Adrenal gland (tissue), 12 donors: ENCODE measurements around the gene MYH3. TPM values are rescaled to one million over a fixed set of nuclear protein-coding genes. Genes with fewer than 3 reads are reported as not detected.

ENCODE experiments used
- DNase-seq, 7 donors: peaks; one replicate each; pipeline ENCODE4 v3.0.0-alpha.2; 2019 to 2020
- H3K27ac ChIP-seq, 5 donors: fragments of 200-600 bp; sonication (generic) in 4 of 5; 1 replicate in 3 of 5; 2 replicates in 2 of 5; pipeline versions ENCODE4 v1.5.1 to v1.8.0; 2016 to 2020; ENCODE audit warnings: mild to moderate bottlenecking in 1 of 5
- H3K27me3 ChIP-seq: fragments of 200-600 bp; 2 replicates; pipeline ENCODE4 v1.8.0; 2021
- H3K36me3 ChIP-seq, 2 donors: fragments of 200-600 bp; replicated peaks in 1 of 2; 1 replicate in 1 of 2; 2 replicates in 1 of 2; pipeline versions ENCODE4 v1.5.1 to v1.8.0; 2018 to 2022
- H3K4me1 ChIP-seq, 2 donors: fragments of 200-600 bp; replicated peaks in 1 of 2; 1 replicate in 1 of 2; 2 replicates in 1 of 2; pipeline versions ENCODE4 v1.5.1 to v1.8.0; 2018 to 2021
- H3K4me3 ChIP-seq, 4 donors: fragments of 200-600 bp; sonication (generic) in 3 of 4; one replicate each; pipeline ENCODE4 v1.5.1; 2016 to 2018
- H3K9me3 ChIP-seq, 3 donors: fragments of 200-600 bp; sonication (generic) in 1 of 3; replicated peaks in 1 of 3; 1 replicate in 2 of 3; 2 replicates in 1 of 3; pipeline versions ENCODE4 v1.5.1 to v1.8.0; 2016 to 2021
- POLR2A ChIP-seq, 2 donors: fragments of 450-650 bp; IDR thresholded peaks; one replicate each; pipeline ENCODE4 v1.6.1; 2017; ENCODE audit warnings: antibody characterized with exemption in 2 of 2, mild to moderate bottlenecking in 2 of 2, moderate library complexity in 1 of 2
- WGBS, 4 donors: extraction: QIAGEN DNeasy Blood & Tissue Kit in 2 of 4; methylation state at CpG; one replicate each; pipeline versions ENCODE4 v1.1.5 to v1.1.7; 2013 to 2017; 5-methylcytosine and 5-hydroxymethylcytosine counted together
- intact Hi-C, 2 donors: fragments of 100-400 bp; cut with DNase I; formaldehyde crosslinking; loops; one replicate each; pipeline versions ENCODE4 v1.14.1 to v1.15.0; 2022 to 2023
- polyA plus RNA-seq, 3 donors: library from polyadenylated mRNA; stranded (reverse); fragments of 200-250 nt in 2 of 3; fragments of 350-450 nt in 1 of 3; fragmentation: Illumina TruSeq in 1 of 3; extraction: RNeasy Lipid Tissue Mini Kit (QIAGEN cat#74804) in 1 of 3; gene quantifications; one replicate each; pipeline ENCODE4 v1.2.3, GENCODE V29; 2013 to 2014
- total RNA-seq, 9 donors: library from RNA; depleted of rRNA in 4 of 9; stranded (reverse); fragments of >200 nt in 4 of 9; fragments of 120-200 nt in 1 of 9; fragmentation: NEBNext Ultra II Directional in 1 of 9; extraction: Animal tissue kit (Norgen Biotek cat#: 25700) in 1 of 9; gene quantifications; one replicate each; pipeline versions ENCODE4 v1.1.0 to v1.2.4, GENCODE V29; 2013 to 2023
- TF ChIP-seq, protein P1 (sequence below), 6 experiments: fragments of 450-650 bp in 4 of 6; fragments of 200-600 bp in 2 of 6; sonication (generic) in 1 of 6; IDR thresholded peaks; 1 replicate in 5 of 6; 2 replicates in 1 of 6; pipeline versions ENCODE4 v1.5.1 to v1.8.0; 2016 to 2021; ENCODE audit warnings: antibody characterized with exemption in 6 of 6, mild to moderate bottlenecking in 2 of 6, moderate library complexity in 1 of 6
- donor health status: healthy with polysubstance abuse.
- donor health status: Bipolar disorder and iron deficiency.
- donor health status: DM: yes; HTN: yes; CAD: no.
- donor health status: DM: no; HTN: no; CAD: no.
- donor health status: DM: no; HTN: no; CAD: no.
- donor health status: DM: yes; HTN: yes; CAD: no.

Gene MYH3
- total and polyA plus RNA-seq, 12 donors, result 0.43 to 9.3 (median 0.95) TPM; not detected in 1

DNA sequence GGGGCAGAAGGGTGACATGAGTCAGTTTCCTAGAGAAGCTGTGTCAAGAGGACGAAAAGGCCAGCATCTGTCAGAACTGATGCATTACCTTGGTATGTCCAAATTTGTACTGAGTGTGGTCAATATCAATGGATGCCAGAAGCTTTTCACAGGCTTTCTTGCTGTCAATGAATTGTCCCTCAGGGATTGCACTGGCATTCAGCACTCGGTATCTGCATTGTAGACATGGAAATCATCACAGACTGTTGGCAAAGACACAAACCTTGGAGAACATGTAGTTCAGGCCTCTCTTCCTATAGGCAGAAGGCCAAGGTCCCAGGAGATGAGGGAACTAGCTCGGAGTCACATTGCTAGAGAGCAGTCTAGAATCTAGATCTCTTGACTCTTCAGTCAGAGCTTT, 16.6 kb downstream of the MYH3 start:
- no peak for DNase-seq
- H3K27ac ChIP-seq, result no peak overlapping the region
- 57 to 97% (median 67%) methylated on average over 3 of the region's 3 CpGs for WGBS, 4 donors
- peaks cover 0 to 19% of the 10 kb centered on the region in 2 donors for H3K36me3 ChIP-seq
- no peak overlapping the region for H3K4me3 ChIP-seq
- intact Hi-C loops, result loop anchor here in 1 of 2 donors (10.0 kb wide), 1 partner anchor 204 kb away; no protein-coding TSS in a partner anchor
- no peaks in the 10 kb centered on the region for H3K27me3 ChIP-seq
- TF ChIP-seq, protein P1, sequence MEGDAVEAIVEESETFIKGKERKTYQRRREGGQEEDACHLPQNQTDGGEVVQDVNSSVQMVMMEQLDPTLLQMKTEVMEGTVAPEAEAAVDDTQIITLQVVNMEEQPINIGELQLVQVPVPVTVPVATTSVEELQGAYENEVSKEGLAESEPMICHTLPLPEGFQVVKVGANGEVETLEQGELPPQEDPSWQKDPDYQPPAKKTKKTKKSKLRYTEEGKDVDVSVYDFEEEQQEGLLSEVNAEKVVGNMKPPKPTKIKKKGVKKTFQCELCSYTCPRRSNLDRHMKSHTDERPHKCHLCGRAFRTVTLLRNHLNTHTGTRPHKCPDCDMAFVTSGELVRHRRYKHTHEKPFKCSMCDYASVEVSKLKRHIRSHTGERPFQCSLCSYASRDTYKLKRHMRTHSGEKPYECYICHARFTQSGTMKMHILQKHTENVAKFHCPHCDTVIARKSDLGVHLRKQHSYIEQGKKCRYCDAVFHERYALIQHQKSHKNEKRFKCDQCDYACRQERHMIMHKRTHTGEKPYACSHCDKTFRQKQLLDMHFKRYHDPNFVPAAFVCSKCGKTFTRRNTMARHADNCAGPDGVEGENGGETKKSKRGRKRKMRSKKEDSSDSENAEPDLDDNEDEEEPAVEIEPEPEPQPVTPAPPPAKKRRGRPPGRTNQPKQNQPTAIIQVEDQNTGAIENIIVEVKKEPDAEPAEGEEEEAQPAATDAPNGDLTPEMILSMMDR (IDR thresholded peaks at IDR 0.05), result no peak
- TF ChIP-seq POLR2A (IDR thresholded peaks at IDR 0.05), result no peak
- no peaks in the 10 kb centered on the region for H3K9me3 ChIP-seq
- no peaks in the 10 kb centered on the region for H3K4me1 ChIP-seq

DNA sequence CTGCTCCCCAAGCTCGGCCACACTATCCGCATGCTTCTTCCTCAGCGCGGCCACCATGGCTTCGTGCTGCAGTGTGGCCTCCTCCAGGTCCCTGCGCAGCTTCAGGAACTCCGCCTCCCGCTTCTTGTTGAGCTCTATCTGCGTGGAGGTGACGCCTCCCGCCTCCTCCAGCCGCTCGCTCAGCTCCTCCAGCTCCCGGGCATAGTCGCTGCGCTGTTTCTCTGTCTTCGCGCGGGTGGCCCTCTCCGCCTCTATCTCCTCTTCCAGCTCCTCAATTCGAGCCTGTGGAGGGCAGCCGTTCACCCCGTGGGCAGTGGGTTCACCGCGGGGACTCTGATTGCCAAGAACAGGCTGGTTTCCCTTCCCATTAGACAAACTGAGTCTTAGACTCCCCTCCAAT, 19.0 kb downstream of the MYH3 start:
- intact Hi-C loops, result loop anchor here in 1 of 2 donors (10.0 kb wide), 1 partner anchor 507 kb away; no protein-coding TSS in a partner anchor

DNA sequence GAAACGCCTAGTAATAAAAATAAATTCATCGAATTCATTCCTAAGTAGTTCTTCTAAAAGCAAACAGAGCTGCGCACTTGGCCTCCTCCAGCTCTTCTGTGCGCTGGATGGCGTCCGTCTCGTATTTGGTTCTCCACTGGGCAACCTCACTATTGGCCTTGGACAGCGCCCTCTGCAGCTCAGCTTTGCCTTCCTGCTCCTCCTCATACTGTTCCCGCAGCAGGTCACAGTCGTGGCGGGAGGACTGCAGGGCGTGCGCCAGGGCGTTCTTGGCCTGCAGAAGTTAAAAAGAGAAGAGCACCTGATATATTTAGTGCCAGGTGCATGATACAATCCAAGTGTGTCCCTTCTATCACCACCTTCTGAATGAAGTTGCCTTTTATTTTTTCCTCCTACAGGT, 21.8 kb downstream of the MYH3 start:
- Histone ChIP-seq H3K4me1 (no peaks in the 10 kb centered on the region), H3K27me3 (no peaks in the 10 kb centered on the region), H3K4me3 (no peak overlapping the region), H3K9me3 (no peaks in the 10 kb centered on the region), H3K36me3 (peaks cover 0 to 11% of the 10 kb centered on the region in 2 donors), H3K27ac (no peak overlapping the region)
- WGBS, 4 donors, result 90 to 94% (median 92%) methylated on average over 14 of the region's 14 CpGs
- DNase-seq, result no peak
- intact Hi-C loops, result loop anchor here in 1 of 2 donors (10.0 kb wide), 1 partner anchor 510 kb away; no protein-coding TSS in a partner anchor
- TF ChIP-seq POLR2A (IDR thresholded peaks at IDR 0.05), result no peak
- TF ChIP-seq, protein P1 (IDR thresholded peaks at IDR 0.05), result no peak

More for the DNA sequence above, 19.0 kb downstream of the MYH3 start:
- 91 to 97% (median 92%) methylated on average over 25 of the region's 25 CpGs for WGBS, 4 donors
- H3K27me3 ChIP-seq, result no peaks in the 10 kb centered on the region
- TF ChIP-seq, protein P1 (IDR thresholded peaks at IDR 0.05), result no peak
- no peak for TF ChIP-seq POLR2A (IDR thresholded peaks at IDR 0.05)
- H3K4me3 ChIP-seq, result no peak overlapping the region
- no peak for DNase-seq
- H3K9me3 ChIP-seq, result no peaks in the 10 kb centered on the region
- no peaks in the 10 kb centered on the region for H3K4me1 ChIP-seq
- peaks cover 0 to 19% of the 10 kb centered on the region in 2 donors for H3K36me3 ChIP-seq
- H3K27ac ChIP-seq, result no peak overlapping the region

DNA sequence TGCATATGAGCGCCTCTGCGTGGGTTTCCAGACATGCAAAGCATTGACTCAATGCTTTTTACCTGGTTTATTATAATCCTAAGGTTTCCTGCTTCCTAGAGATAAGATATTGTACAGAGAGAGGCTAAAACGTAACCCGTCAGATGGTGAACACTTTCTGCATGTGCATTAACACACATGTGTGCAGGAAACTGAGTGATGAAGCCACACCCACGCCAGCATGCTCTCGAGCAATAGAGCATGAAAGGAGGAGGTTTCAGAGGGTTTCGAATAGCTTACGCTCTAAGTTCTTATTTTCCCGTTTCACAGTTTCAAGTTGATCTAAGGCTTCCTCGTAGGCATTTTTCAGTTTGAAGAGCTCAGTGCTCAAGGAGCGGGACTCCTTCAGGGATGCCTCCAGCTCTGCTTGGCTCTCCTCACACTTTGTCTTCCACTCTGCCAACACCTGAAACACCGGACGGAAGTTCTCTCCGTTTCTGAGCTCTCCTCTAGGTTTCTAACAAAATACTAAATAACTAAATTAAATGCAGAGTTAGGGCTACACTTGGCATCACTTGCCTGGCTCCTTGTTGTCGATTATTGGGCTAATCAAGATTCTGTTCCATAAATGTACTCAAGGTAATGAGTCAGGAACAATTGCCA, 23.2 kb downstream of the MYH3 start:
- WGBS, 4 donors, result 89 to 93% (median 90%) methylated on average over 15 of the region's 15 CpGs
- intact Hi-C loops, result loop anchor here in 1 of 2 donors (10.0 kb wide), 1 partner anchor 511 kb away; no protein-coding TSS in a partner anchor
- TF ChIP-seq, protein P1 (IDR thresholded peaks at IDR 0.05), result no peak
- no peak for TF ChIP-seq POLR2A (IDR thresholded peaks at IDR 0.05)
- H3K27me3 ChIP-seq, result no peaks in the 10 kb centered on the region
- no peaks in the 10 kb centered on the region for H3K4me1 ChIP-seq
- H3K27ac ChIP-seq, result no peak overlapping the region
- H3K9me3 ChIP-seq, result no peaks in the 10 kb centered on the region
- H3K4me3 ChIP-seq, result no peak overlapping the region
- H3K36me3 ChIP-seq, result peaks cover 0 to 6% of the 10 kb centered on the region in 2 donors
- DNase-seq, result no peak
